Measurements from ENCODE around the gene ELF3.
"Not testable (repeated sequence)": the region's sequence is repeated elsewhere in the genome, so short reads cannot be mapped to it uniquely, and the experiment has no call there.

Gene ELF3

DNA sequence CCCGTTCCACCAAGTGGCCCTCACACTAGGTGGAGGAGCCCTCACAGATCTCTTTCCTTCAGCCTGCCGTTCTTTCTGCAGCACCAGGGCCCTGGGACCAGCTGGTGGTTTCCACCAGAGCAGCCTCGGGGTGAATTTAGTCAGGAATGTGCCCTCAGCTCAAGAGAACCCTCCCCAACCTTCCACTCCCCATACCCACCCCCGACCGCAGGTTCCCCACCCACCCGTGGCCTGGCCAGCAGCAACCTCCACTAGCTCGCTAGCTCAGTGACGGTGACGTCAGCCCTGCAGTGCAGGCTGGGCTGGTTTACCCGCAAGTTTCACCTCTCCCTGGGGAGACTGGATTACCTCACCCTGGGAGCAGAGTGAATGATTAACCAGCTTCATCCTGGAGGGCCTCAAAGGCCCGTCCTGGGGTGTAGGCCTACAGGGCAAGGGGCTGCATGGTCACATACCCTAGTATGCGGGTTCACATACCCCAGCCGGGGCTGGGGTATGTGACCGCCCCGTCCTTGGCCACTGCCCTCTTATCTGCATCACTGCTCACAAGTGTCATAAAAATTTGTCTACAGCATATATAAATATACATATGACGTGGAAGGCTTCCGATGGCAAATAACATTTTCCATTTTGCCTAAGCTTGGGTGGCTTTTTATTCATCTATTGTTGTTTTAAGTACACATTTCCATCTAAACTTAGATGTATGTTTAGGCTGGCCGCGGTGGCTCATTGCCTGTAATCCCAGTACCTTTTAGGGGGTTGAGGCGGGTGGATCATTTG is 24.5 kb downstream of the ELF3 start:
- DNase-seq (no peak), ATAC-seq (replicated peaks) (no peak)
- H3K4me3 Mint-ChIP-seq: no peak overlapping the region
- H3K4me1 Mint-ChIP-seq: no peaks in the 10 kb centered on the region
- H3K27me3 Mint-ChIP-seq: peaks cover 0 to 6% of the 10 kb centered on the region in 2 donors
- no peaks in the 10 kb centered on the region for H3K36me3 Mint-ChIP-seq
- H3K9me3 Mint-ChIP-seq: peaks cover 0 to 1% of the 10 kb centered on the region in 2 donors
- no peak overlapping the region for H3K27ac Mint-ChIP-seq

GRCh38 chr1:202036595-202037387 is 26.4 kb downstream of the ELF3 start:
- H3K9me3 Mint-ChIP-seq: peaks cover 0 to 1% of the 10 kb centered on the region in 2 donors
- DNase-seq (no peak), ATAC-seq (replicated peaks) (no peak)
- no peak overlapping the region for H3K27ac Mint-ChIP-seq
- H3K36me3 Mint-ChIP-seq: no peaks in the 10 kb centered on the region
- H3K4me3 Mint-ChIP-seq: no peak overlapping the region
- peaks cover 3 to 4% of the 10 kb centered on the region in 2 donors for H3K27me3 Mint-ChIP-seq
- no peaks in the 10 kb centered on the region for H3K4me1 Mint-ChIP-seq

DNA sequence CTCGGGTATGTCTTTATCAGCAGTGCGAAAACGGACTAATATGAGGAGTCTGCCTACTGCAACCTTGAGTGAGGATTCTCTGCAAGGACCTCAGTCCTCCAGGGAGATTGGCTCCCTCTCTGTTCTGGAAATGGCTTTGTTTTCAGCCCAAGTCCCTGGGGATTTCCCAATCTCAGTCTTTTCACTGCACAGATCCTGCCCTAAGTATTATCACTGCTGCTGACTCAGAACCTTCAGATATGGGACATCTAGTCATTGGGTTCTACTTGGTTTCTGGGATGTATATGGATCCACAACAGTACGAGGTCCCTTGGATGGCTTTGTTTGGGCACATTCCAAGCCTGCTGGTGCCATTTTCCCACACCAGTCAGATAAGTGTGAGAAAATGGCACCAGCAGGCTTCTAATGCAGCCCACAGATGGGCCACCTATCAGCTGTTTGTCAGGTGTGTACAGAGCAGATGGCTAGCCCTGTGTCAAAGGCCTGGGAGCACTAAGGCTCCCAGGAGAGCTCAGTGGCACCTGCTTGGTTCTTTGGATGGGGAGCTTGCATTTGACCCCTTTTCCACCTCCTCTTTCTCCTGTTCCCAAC is 27.4 kb downstream of the ELF3 start:
- Mint-ChIP-seq H3K27ac (no peak overlapping the region), H3K4me3 (no peak overlapping the region), H3K36me3 (no peaks in the 10 kb centered on the region), H3K9me3 (peaks cover 0 to 1% of the 10 kb centered on the region in 2 donors), H3K4me1 (no peaks in the 10 kb centered on the region), H3K27me3 (peaks cover 4% of the 10 kb centered on the region in 2 donors)
- ATAC-seq (replicated peaks): no peak
- DNase-seq: no peak

DNA sequence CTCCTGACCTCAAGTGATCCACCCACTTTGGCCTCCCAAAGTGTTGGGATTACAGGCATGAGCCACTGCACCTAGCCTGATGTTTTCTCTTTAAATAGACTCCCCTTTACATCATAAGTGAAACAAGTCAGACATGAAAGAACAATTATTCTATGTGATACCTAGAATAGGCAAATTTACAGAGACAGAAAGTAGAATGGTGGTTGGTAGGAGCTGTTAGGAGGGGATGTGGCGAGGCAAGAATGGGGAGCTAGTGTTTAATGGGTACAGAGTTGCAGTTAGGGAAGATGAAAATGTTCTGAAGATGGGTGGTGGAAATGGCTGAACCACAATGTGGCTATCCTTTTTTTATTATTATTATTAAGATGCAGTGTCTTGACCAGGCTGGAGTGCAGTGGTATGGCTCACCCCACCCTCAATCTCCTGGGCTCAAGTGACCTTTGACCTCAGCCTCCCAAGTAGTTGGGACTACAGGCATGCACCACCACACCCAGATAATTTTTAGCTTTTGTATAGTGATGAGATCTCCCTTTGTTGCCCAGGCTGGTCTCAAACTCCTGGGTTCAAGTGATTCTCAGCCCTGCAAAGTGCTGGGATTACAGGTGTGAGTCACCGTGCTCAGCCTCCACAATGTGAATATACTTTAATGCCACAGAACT is 28.4 kb downstream of the ELF3 start:
- Mint-ChIP-seq H3K27ac (no peak overlapping the region), H3K4me3 (no peak overlapping the region), H3K4me1 (no peaks in the 10 kb centered on the region), H3K36me3 (no peaks in the 10 kb centered on the region), H3K9me3 (peaks cover 0 to 1% of the 10 kb centered on the region in 2 donors), H3K27me3 (peaks cover under 1 to 4% of the 10 kb centered on the region in 2 donors)
- DNase-seq (no peak), ATAC-seq (replicated peaks) (no peak)

- H3K27me3 Mint-ChIP-seq: peaks cover 14 to 27% of the 10 kb centered on the region in 2 donors
These were observed 35.3 kb downstream of the ELF3 start for GRCh38 chr1:202045705-202046104.

DNA sequence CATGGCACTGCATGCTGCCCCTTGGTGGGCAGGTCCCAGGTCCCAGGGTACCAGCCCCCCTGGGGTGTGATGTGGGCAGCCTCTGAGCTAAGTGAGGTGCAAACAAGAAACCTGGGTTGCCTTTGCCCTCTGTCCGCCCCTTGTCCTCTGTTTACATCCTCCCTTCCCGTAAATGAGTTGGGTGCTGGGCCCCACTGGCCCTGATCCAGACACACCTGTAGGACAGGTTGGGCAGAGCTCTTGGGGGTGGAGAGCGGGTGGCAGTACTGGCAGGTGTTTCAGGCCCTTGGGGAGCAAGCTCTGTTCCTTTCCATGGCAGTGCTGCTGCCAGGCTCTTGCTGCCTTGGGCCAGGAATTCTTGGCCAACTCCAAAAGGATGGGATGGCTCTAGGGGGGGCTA is 35.8 kb downstream of the ELF3 start:
- ATAC-seq (replicated peaks) (no peak), DNase-seq (no peak)
- Mint-ChIP-seq H3K27me3 (peaks cover 14 to 27% of the 10 kb centered on the region in 2 donors), H3K9me3 (no peaks in the 10 kb centered on the region), H3K4me1 (no peaks in the 10 kb centered on the region), H3K36me3 (no peaks in the 10 kb centered on the region), H3K4me3 (no peak overlapping the region), H3K27ac (no peak overlapping the region)

More at GRCh38 chr1:202045705-202046104, 35.3 kb downstream of the ELF3 start:
- Mint-ChIP-seq H3K36me3 (no peaks in the 10 kb centered on the region), H3K9me3 (no peaks in the 10 kb centered on the region), H3K27ac (no peak overlapping the region), H3K4me3 (no peak overlapping the region), H3K4me1 (no peaks in the 10 kb centered on the region)
- ATAC-seq (replicated peaks) (no peak), DNase-seq (no peak)

DNA sequence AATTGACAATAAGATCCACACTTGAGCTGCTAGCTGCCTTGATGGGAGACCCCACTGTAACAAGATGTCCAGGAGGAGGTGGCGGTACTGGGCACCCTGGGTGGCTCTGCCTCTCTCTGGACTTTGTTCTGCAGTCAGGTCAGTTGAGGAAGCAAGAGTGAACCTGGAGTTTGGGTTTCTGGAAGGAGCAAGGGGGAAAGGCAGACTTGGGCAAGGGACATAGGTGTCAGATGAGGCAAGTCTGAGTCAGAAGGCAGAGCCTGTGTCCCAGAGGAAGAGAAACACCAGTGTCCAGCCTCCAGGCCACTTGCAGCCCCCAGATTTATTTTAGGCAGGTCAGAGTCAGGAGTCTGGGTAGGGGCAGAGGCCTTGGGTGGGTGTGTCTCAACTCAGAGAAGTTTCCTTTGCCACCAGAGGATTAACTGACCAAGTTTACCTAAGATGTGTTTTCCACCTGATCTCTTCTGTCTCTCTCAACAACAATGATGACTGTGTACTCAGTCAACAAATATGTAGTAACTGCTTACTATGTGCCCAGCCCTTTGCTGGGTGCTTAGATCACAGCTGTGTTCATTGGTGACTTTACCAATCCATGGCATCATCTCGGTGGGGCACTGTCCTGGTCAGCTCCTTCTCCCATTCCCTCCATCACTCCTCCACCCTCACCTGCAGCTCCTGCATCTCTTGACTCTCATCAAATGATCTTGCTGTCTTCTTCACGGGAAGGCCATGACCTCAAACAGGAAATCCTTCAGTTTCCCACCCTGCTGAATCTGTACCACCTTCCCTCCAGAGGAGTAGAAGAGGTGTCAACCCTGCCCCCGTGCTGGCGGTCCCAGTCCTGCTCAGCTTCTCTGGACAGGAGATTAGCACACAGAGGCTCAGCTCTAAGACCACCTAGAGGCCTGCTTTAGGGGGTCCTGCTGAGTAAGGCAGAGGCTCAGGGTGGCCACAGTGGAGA is 36.6 kb downstream of the ELF3 start:
- DNase-seq (no peak), ATAC-seq (replicated peaks) (no peak)
- Mint-ChIP-seq H3K9me3 (no peaks in the 10 kb centered on the region), H3K27ac (no peak overlapping the region), H3K4me1 (no peaks in the 10 kb centered on the region), H3K4me3 (no peak overlapping the region), H3K36me3 (no peaks in the 10 kb centered on the region), H3K27me3 (peaks cover 10 to 27% of the 10 kb centered on the region in 2 donors)

DNA sequence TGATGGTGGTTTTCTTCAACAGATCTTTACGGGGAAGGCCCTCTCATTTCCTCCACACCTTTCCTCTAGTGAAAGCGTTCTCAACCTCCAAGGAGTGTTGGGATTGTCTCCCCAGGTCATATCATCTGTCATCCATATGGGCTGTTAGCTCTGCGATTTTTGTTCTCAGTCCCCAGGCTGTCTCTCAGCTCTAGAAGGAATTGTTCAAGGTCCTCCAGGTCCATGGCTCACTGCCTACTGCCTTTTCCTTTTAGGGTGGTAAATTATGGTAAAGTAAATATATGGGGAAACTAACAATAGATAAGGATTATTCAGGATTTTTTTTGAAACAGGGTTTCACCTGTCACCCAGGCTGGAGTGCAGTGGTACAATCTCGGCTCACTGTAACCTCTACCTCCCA is 37.6 kb downstream of the ELF3 start:
- H3K4me3 Mint-ChIP-seq: no peak overlapping the region
- no peaks in the 10 kb centered on the region for H3K9me3 Mint-ChIP-seq
- no peaks in the 10 kb centered on the region for H3K4me1 Mint-ChIP-seq
- no peak for ATAC-seq (replicated peaks)
- H3K27me3 Mint-ChIP-seq: peaks cover 10 to 27% of the 10 kb centered on the region in 2 donors
- no peak for DNase-seq
- no peaks in the 10 kb centered on the region for H3K36me3 Mint-ChIP-seq
- H3K27ac Mint-ChIP-seq: no peak overlapping the region

DNA sequence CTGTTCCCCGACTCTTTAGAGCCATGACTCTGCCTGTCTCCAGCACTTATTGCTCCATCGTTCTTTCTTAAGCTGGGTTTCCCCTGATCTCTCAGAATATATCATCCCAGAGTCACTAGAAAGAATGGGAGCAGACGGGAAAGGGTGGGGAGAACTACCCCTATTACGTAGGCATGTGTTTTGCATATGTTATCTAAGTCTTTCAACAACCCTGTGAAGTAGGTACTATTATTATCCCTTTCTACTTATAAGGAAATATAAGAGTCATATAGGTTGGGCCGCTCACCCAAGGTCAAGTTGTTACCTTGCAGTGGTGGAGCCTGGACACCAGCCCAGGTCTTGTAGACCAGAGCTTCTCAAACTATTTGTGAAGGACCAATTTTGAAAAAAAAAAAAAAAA is 38.7 kb downstream of the ELF3 start:
- no peaks in the 10 kb centered on the region for H3K36me3 Mint-ChIP-seq
- DNase-seq (no peak), ATAC-seq (replicated peaks) (no peak)
- H3K4me3 Mint-ChIP-seq: no peak overlapping the region
- peaks cover 10 to 27% of the 10 kb centered on the region in 2 donors for H3K27me3 Mint-ChIP-seq
- H3K4me1 Mint-ChIP-seq: no peaks in the 10 kb centered on the region
- H3K9me3 Mint-ChIP-seq: no peaks in the 10 kb centered on the region
- H3K27ac Mint-ChIP-seq: no peak overlapping the region

GRCh38 chr1:202054094-202054493 is 43.7 kb downstream of the ELF3 start:
- H3K4me3 Mint-ChIP-seq: no peak overlapping the region
- no peak overlapping the region for H3K27ac Mint-ChIP-seq
- H3K4me1 Mint-ChIP-seq: peaks cover 0 to 2% of the 10 kb centered on the region in 2 donors
- H3K27me3 Mint-ChIP-seq: peaks cover 8 to 11% of the 10 kb centered on the region in 2 donors
- no peak for ATAC-seq (replicated peaks)
- no peak for DNase-seq
- no peaks in the 10 kb centered on the region for H3K9me3 Mint-ChIP-seq
- no peaks in the 10 kb centered on the region for H3K36me3 Mint-ChIP-seq

- not testable (repeated sequence) for H3K36me3 Mint-ChIP-seq; DNase-seq; H3K4me3 Mint-ChIP-seq; H3K27ac Mint-ChIP-seq; H3K9me3 Mint-ChIP-seq; ATAC-seq (replicated peaks); H3K4me1 Mint-ChIP-seq
- peaks cover 10 to 12% of the 10 kb centered on the region in 2 donors for H3K27me3 Mint-ChIP-seq
These were observed 44.3 kb downstream of the ELF3 start for GRCh38 chr1:202054673-202055072.

GRCh38 chr1:202056644-202057334 is 46.4 kb downstream of the ELF3 start:
- H3K36me3 Mint-ChIP-seq: no peaks in the 10 kb centered on the region
- DNase-seq: no peak
- H3K4me1 Mint-ChIP-seq: peaks cover 0 to 2% of the 10 kb centered on the region in 2 donors
- H3K9me3 Mint-ChIP-seq: no peaks in the 10 kb centered on the region
- no peak overlapping the region for H3K4me3 Mint-ChIP-seq
- H3K27ac Mint-ChIP-seq: no peak overlapping the region
- no peak for ATAC-seq (replicated peaks)
- H3K27me3 Mint-ChIP-seq: peaks cover 7 to 18% of the 10 kb centered on the region in 2 donors

- not testable (repeated sequence) for H3K4me3 Mint-ChIP-seq; H3K9me3 Mint-ChIP-seq; H3K27ac Mint-ChIP-seq; H3K4me1 Mint-ChIP-seq; ATAC-seq (replicated peaks); DNase-seq; H3K36me3 Mint-ChIP-seq
- peaks cover 7 to 21% of the 10 kb centered on the region in 2 donors for H3K27me3 Mint-ChIP-seq
These were observed 46.9 kb downstream of the ELF3 start for GRCh38 chr1:202057335-202057704.

Data from stimulated activated naive B cell treated with anti-CD40 and anti-IgM and Interleukin-4, amounts not matched to agents 10 μg/mL and 1 μg/mL and 100 μg/mL, for 72 hours (primary cell).